Activated CD8-positive, alpha-beta memory T cell treated with anti-CD3 and anti-CD28 coated beads for 48 hours (primary cell): ENCODE data around the gene RGS10.

Experiments used
- DNase-seq, 3 experiments: peaks; one replicate each; pipeline ENCODE4 v3.0.0-alpha.2; 2020; ENCODE audit warnings: low read depth in 2 of 3, low spot score in 2 of 3

The RGS10 gene

GRCh38 chr10:119451300-119451896 is 91.1 kb downstream of the RGS10 start:
- no peak for DNase-seq

DNA sequence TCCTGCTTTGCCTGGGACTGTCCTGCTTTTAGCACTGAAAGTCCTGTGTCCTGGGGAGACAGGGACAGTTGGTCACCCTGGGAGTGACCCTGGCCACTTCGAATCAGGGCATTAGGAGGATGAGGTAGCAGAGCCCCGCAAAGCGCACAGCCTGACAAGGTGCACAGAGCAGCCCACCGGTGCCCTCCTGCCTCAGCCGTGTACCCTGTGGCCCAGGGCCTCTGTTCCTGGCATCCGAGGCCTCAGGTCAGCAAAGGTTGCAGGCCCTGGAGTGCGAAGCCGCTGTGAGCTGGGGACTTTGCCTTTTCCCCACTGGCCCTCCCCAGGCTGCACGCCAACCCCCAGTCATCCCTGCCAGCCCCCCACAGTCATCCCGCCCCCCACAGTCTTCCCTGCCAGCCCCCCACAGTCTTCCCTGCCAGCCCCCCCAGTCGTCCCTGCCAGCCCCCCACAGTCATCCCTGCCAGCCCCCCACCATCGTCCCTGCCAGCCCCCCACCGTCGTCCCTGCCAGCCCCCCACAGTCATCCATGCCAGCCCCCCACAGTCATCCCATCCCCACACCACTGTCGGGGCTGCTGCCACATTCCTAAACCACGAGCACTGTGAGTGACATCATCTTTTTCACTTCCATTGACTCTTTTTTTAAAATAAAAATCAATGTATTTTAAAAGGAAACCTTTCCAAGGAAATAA is 91.8 kb downstream of the RGS10 start:
- no peak for DNase-seq
